Head of caudate nucleus (tissue), 42 donors: Measurements from ENCODE around the gene ZNF787.
"Not testable (repeated sequence)": the region's sequence is repeated elsewhere in the genome, so short reads cannot be mapped to it uniquely, and the experiment has no call there.

Experiments
- DNase-seq, 42 donors: peaks; one replicate each; pipeline versions ENCODE4 v3.0.0 to v3.0.0-alpha.2; 2020 to 2021; ENCODE audit warnings: mixed read lengths in 7 of 42
- intact Hi-C: fragments of 100-400 bp; cut with DNase I; formaldehyde crosslinking; loops from one replicate; pipeline ENCODE4 v1.15.0; 2022

Gene ZNF787

GRCh38 chr19:56121180-56122167, at the start of gene ZNF787:
TSS of gene ZNF787 (minus strand) at chr19:56121295. CDS start at chr19:56103217, 18,078 bp downstream.
- intact Hi-C loops: loop anchor here (1.0 kb wide), 1 partner anchor 19 kb away; no protein-coding TSS in a partner anchor
- peak; percentile 93 to 100 (median 98) for DNase-seq

DNA sequence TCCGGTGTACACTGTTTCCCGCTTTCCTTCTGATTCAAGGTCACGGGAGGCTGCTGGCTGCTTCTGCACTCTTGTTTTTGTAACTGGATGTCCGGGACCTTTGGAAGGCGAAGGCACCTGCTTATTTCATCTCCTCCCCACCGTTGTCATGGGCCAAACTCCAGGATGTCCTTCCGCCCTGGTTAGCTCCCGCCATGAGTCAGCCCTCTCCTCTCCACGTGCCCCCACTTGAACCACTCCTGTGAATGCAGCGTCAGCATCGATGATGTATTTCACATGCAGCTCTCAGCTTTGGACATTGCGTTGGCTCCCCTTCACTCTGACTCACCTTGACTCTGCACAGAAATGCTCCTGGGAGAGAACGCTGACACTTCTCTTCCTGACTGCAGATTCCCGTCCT, 49.2 kb upstream of the ZNF787 start:
- intact Hi-C loops: loop anchor here (5.0 kb wide), 1 partner anchor 93 kb away; no protein-coding TSS in a partner anchor
- DNase-seq: no peak

GRCh38 chr19:56167064-56167578, 46.0 kb upstream of the ZNF787 start:
- no peak for DNase-seq
- intact Hi-C loops: no loop called here

DNA sequence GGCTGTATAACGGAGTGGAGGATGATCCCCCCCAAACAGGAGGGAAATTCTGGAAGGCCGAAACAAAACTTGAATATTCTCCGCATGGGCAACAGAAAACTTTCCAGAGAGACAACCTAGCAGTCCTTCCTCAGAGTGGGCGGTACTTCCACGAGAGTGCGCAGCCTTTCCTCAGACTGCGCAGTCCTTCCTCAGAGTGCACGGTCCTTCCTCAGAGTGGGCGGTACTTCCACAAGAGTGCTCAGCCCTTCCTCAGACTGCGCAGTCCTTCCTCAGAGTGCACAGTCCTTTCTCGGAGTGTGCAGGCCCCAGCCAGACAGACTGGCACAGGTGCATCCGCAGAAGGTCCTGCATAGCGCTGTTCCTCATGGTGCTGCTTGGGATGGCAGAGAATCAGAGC, 42.0 kb upstream of the ZNF787 start:
- intact Hi-C loops: no loop called here
- no peak for DNase-seq

DNA sequence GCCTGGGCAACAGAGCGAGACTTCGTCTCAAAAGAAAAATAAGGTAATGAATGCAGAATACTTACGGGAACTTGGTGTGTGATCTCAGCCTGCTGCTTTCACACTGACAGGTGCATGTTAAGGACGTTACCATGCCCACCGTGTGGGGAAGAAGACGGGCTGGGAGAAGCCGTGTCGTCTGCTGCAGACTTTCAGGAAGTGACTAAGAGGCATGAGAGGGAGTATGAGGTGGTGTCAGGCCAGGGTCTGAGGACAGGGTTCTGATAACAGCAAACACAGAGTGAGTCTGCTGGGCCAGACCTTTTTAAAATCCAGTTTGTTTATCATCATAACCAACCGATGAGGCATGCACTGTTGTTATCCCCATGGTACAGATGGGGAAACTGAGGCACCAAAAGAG, 41.2 kb upstream of the ZNF787 start:
- peak in 6 of 42 donors; percentile 13 to 49 (median 25) for DNase-seq
- intact Hi-C loops: no loop called here

GRCh38 chr19:56161534-56161933, 40.4 kb upstream of the ZNF787 start:
- intact Hi-C loops: no loop called here
- no peak for DNase-seq

DNA sequence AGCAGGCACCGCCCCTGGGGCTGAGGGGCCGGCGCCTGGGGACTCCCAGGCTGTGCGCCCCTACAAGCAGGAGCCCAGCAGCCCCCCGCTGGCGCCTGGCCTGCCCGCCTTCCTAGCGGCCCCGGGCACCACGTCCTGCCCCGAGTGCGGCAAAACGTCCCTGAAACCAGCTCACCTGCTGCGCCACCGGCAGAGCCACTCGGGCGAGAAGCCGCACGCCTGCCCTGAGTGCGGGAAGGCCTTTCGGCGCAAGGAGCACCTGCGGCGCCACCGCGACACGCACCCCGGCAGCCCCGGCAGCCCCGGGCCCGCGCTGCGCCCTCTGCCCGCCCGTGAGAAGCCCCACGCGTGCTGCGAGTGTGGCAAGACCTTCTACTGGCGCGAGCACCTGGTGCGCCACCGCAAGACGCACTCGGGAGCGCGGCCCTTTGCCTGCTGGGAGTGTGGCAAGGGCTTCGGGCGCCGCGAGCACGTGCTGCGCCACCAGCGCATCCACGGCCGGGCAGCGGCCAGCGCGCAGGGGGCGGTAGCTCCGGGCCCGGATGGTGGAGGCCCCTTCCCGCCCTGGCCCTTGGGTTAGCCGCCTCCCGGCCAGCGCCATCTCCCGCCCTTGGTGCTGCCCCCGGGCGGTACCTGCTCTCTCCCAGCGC, 38.7 kb upstream of the ZNF787 start:
- no peak for DNase-seq
- intact Hi-C loops: no loop called here

GRCh38 chr19:56159009-56159559, 38.0 kb upstream of the ZNF787 start:
- intact Hi-C loops: no loop called here
- no peak for DNase-seq

DNA sequence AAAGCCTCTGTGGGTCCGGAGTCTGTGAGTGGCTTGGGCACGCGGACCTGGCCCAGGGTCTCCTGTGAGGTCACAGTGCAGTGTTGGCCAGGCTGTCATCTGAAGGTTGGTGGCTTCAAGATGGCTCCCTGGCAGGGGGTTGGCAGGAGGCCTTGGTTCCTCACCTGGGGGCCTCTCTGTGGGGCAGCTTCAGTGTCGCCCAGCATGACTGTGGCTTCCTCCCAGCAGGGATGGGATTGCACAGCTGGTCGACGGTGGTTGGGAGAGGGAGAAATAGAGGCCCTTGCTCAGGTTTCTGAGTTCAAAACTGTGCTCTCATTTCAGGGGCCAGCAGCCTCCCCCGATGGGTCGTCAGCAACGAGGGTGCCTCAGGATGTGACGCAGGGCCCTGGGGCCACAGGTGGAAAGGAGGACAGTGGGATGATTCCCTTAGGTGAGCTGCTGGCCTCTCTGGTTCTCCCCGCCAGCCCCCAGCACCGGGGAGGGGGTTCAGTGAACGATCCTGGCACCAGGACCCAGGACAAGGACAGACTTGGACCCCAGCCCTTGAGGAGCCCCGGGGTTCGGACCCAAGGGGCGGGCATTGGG, 37.2 kb upstream of the ZNF787 start:
- no peak for DNase-seq
- intact Hi-C loops: no loop called here

DNA sequence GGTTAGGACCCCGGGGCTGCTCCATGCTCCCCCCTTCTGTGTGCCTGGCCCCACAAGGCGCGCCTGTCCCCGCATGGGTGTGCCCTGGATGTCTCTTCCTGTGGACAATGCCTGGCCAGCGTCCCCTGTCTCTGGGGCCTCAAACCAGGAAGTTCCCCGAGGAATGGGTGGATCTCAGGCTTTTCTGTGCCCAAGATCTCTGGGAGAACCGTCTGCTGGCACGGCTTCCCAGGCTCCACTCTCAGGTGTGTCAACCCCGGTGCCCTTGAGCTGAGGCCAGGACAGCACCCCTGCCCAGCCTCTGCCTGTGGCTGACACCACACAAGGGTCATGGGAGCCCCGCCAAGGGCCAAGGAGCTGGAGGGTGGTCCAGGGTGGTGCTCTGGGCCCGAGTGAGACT, 35.7 kb upstream of the ZNF787 start:
- intact Hi-C loops: no loop called here
- no peak for DNase-seq

DNA sequence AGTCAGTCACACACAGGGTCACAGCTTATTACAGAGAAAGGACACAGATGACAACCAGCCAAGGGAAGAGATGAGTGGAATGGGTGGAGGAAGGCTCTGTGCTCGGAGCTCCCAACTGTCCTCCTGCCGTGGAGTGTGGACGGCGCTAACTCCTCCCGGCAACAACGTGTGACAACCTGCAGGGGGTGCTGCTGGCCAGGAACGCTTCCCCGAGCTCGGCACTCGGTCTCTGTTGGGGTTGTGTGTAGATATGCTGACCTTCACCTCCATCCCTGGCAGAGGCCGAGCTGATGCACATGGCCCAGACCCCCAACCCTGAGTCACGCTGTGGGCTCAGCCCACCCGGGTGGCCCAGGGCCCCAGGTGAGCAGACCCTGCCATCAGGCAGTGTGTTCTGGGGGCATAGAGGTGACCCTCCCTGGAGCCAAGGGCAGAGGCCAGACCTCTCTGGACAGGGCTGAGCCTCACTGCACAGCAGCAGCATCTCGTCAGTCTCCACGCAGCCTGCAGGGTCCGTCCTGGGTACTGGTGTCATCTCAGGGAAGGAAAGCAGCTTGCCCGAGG, 34.1 kb upstream of the ZNF787 start:
- intact Hi-C loops: no loop called here
- DNase-seq: peak in 24 of 42 donors; percentile 13 to 64 (median 44)

DNA sequence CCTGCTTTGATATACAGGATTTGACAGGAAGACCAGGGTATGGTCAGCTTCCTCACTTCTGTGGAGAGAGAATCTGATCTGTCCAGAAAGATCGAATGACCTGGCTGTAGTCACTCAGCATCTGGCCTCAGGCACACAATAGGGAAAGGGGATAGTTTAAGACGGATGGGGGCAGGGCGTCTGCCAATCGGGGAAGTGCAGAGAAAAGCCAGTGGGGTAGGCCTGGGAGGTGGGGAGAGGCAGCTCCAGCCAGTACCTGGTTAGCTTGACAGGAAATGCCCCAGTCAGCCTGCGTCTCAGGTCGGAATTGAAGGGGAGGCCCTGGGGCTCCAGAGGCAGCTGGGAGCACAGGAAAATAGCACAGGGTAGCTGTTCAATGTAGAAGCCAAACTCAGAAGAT, 32.4 kb upstream of the ZNF787 start:
- DNase-seq: no peak
- intact Hi-C loops: no loop called here

DNA sequence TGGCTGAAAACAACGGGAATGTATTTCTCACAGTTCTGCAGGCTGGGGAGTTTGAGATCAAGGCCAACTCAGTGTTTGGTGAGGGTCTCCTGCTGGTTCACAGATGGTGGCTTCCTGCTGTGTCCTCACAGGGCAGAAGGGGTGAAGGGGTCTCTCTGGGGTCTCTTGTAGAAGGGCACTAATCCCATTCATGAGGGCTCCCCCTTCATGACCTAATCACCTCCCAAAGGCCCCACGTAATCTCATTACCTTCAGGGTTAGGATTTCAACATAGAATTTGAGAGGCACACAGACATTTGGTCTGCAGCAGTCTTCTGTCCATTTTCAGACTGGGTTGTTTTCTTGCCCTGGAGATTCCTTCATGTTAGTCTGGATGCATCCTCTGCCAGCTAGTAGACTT, 31.5 kb upstream of the ZNF787 start:
- DNase-seq: no peak
- intact Hi-C loops: no loop called here

DNA sequence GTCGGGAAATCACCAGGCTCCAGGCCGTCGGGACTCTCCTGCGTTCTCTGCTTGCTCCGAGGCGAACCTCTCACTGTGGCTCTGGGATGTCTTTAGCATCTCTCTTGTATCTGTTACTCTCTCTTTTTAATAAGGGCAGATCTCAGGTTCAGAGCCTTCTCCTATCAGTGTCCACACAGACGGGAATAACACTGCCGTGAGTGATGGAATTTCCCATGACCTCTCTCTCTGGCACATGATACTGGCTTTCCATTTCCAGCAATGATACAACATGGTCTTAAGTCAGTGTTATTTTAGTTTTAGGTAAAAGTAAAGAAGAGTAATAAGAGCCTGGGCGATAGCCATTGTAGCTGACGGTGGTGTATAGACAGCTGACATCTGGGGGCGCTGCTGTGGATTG, 29.3 kb upstream of the ZNF787 start:
- no peak for DNase-seq
- intact Hi-C loops: no loop called here

DNA sequence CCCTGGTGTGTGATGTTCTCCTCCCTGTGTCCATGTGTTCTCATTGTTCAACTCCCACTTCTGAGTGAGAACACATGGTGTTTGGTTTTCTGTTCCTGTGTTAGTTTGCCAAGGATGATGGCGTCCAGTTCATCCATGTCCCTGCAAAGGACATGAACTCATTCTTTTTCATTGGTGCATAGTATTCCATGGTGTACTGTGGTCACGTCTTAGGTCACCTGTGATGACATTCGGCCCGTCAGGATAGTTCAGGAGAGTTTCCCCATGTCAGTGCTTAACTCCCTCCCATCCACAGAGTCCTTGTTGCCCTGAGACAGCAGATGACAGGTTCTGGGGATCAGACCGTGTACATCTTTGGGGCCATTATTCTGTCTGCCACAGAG, 28.6 kb upstream of the ZNF787 start:
- DNase-seq: no peak

GRCh38 chr19:56148955-56149655, 28.0 kb upstream of the ZNF787 start:
- DNase-seq: not testable (repeated sequence)
- intact Hi-C loops: loop anchor here (10.0 kb wide), 1 partner anchor 166 kb away; the partner anchor contains the start of gene ZSCAN5A

More for the DNA sequence above, 28.6 kb upstream of the ZNF787 start:
- intact Hi-C loops: loop anchor here (10.0 kb wide), 1 partner anchor 165 kb away; the partner anchor contains the start of gene ZSCAN5A

GRCh38 chr19:56148096-56148495, 27.0 kb upstream of the ZNF787 start:
- intact Hi-C loops: loop anchor here (10.0 kb wide), 1 partner anchor 167 kb away; the partner anchor contains the start of gene ZSCAN5A
- no peak for DNase-seq

DNA sequence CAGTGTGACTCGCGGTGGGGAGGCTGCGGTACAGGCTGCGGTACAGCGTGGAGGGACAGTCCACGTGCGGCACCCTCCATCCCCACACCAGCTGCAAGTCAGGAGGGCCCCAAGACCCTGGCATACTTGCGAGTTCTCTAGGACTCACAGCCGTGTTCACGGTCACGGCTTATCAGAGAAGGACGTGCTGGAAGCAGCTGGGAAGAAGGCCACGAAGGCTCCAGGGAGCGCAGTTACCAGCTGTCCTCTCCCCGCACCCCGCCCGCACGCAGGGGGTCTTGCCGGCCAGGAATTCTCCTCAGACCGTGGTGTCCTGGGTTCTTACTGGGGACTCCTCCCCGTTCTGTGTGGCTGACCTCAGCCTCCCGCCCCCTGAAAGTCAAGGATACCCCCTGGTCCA, 26.2 kb upstream of the ZNF787 start:
- intact Hi-C loops: loop anchor here (10.0 kb wide), 1 partner anchor 167 kb away; the partner anchor contains the start of gene ZSCAN5A

More for the DNA sequence above, 26.2 kb upstream of the ZNF787 start:
- DNase-seq: no peak
